OCI-LY3 (cell line): Measurements from ENCODE around the gene NXPH4.

Source experiments
- CTCF ChIP-seq: fragments of 200-600, 300-600 bp; sonication (generic); IDR thresholded peaks from 2 replicates; pipeline ENCODE4 v1.5.1; 2014; ENCODE audit warnings: antibody characterized with exemption, low read length, low read depth
- EZH2phosphoT487 ChIP-seq: fragments of 200-600 bp; shearing (Covaris generic); IDR thresholded peaks from 2 replicates; pipeline ENCODE4 v1.6.1; 2018; ENCODE audit warnings: antibody characterized with exemption, mixed run types, low read depth

- TF ChIP-seq CTCF, result no peak
- no peak for TF ChIP-seq EZH2phosphoT487
These were observed 43.8 kb downstream of the NXPH4 start for GRCh38 chr12:57260366-57260765.
